GM18498 (cell line): Measurements from ENCODE around the gene GRAMD2B.
"Not testable (repeated sequence)": the region's sequence is repeated elsewhere in the genome, so short reads cannot be mapped to it uniquely, and the experiment has no call there.

Source experiments
- ATAC-seq: cut with Tn5 transposase; IDR thresholded peaks from one replicate; pipeline ENCODE4 v1.9.1; 2021; ENCODE audit warnings: mild to moderate bottlenecking, moderate library complexity; ENCODE audit not compliant: unreplicated experiment

The GRAMD2B gene

GRCh38 chr5:126448720-126449119, 25.5 kb downstream of the GRAMD2B start:
- no peak for ATAC-seq

- ATAC-seq = peak; percentile 84
Observed at GRCh38 chr5:126449751-126450271, 26.6 kb downstream of the GRAMD2B start.

- ATAC-seq = peak; percentile 64
Observed at GRCh38 chr5:126450346-126450745, 27.1 kb downstream of the GRAMD2B start.

GRCh38 chr5:126450907-126451306, 27.7 kb downstream of the GRAMD2B start:
- no peak for ATAC-seq

- ATAC-seq = no peak
Observed at GRCh38 chr5:126452477-126452876, 29.3 kb downstream of the GRAMD2B start.

- no peak for ATAC-seq
Observed at GRCh38 chr5:126454081-126454480, 30.9 kb downstream of the GRAMD2B start.

GRCh38 chr5:126454535-126454934, 31.3 kb downstream of the GRAMD2B start:
- no peak for ATAC-seq

GRCh38 chr5:126455264-126455663, 32.1 kb downstream of the GRAMD2B start:
- ATAC-seq = no peak

GRCh38 chr5:126455728-126456127, 32.5 kb downstream of the GRAMD2B start:
- ATAC-seq = no peak

- no peak for ATAC-seq
Observed at GRCh38 chr5:126456217-126456820, 33.1 kb downstream of the GRAMD2B start.

- ATAC-seq = no peak
Observed at GRCh38 chr5:126460459-126460858, 37.2 kb downstream of the GRAMD2B start.

- no peak for ATAC-seq
Observed at GRCh38 chr5:126460977-126461376, 37.8 kb downstream of the GRAMD2B start.

GRCh38 chr5:126461838-126462237, 38.6 kb downstream of the GRAMD2B start:
- peak; percentile 8 for ATAC-seq

- ATAC-seq = peak; percentile 79
Observed at GRCh38 chr5:126462239-126463014, 39.2 kb downstream of the GRAMD2B start.

GRCh38 chr5:126464016-126464415, 40.8 kb downstream of the GRAMD2B start:
- peak; percentile 43 for ATAC-seq

- no peak for ATAC-seq
Observed at GRCh38 chr5:126464959-126465358, 41.8 kb downstream of the GRAMD2B start.

GRCh38 chr5:126468091-126468490, 44.9 kb downstream of the GRAMD2B start:
- ATAC-seq = no peak

GRCh38 chr5:126469536-126470316, 46.5 kb downstream of the GRAMD2B start:
- no peak for ATAC-seq

- ATAC-seq = not testable (repeated sequence)
Observed at GRCh38 chr5:126470529-126470928, 47.3 kb downstream of the GRAMD2B start.

GRCh38 chr5:126471247-126471646, 48.0 kb downstream of the GRAMD2B start:
- ATAC-seq = no peak

GRCh38 chr5:126471875-126472537, 48.8 kb downstream of the GRAMD2B start:
- no peak for ATAC-seq
